IMR-90 (cell line): ENCODE data around the gene PCSK5. TPM values are rescaled to one million over a fixed set of nuclear protein-coding genes. Genes with fewer than 3 reads are reported as not detected.

Experiments
- ATAC-seq: fragments of 200-7000 bp; cut with Tn5 transposase; 2 replicates; pipeline ENCODE4 v1.9.1; 2020; ENCODE audit warnings: low read depth, mild to moderate bottlenecking, moderate library complexity
- BruUV-seq: library from RNA; stranded (reverse); fragments of 400-500 nt; replicated peaks from 2 replicates; lab custom pipeline; 2021; lab: Mats Ljungman, UMichigan
- CTCF ChIA-PET: fragments of 300-600 bp; formaldehyde crosslinking; extraction: SDS; loops from one replicate; lab custom pipeline; 2021; ENCODE audit warnings: antibody characterized with exemption; lab: Yijun Ruan, JAX
- POLR2A ChIA-PET: fragments of 300-600 bp; sonication (Branson Sonifier 250); formaldehyde crosslinking; loops from one replicate; lab custom pipeline; 2022; ENCODE audit warnings: antibody characterized with exemption; ENCODE audit not compliant: unreplicated experiment; lab: Charles Lee
- DNase-seq: peaks from one replicate; pipeline ENCODE4 v3.0.0; 2013
- H2AFZ ChIP-seq: replicated peaks from 2 replicates; pipeline ENCODE3; 2013; ENCODE audit warnings: low read length, mild to moderate bottlenecking; ENCODE audit not compliant: poor library complexity
- H2AK5ac ChIP-seq: 2 replicates; pipeline ENCODE4 v1.6.1; 2013; ENCODE audit warnings: low read depth, low read length, inconsistent platforms
- H2AK9ac ChIP-seq: replicated peaks from 2 replicates; pipeline ENCODE3; 2013; ENCODE audit warnings: mild to moderate bottlenecking, low read depth, low read length, moderate library complexity; ENCODE audit not compliant: poor library complexity
- H2BK120ac ChIP-seq: 2 replicates; pipeline ENCODE4 v1.6.1; 2013; ENCODE audit warnings: low read depth, low read length, inconsistent platforms
- H2BK15ac ChIP-seq: 3 replicates; pipeline ENCODE4 v1.6.1; 2013; ENCODE audit warnings: low read depth, low read length, inconsistent platforms
- H2BK20ac ChIP-seq: 2 replicates; pipeline ENCODE4 v1.6.1; 2013; ENCODE audit warnings: low read depth, mild to moderate bottlenecking, inconsistent platforms, low read length, moderate library complexity
- H2BK5ac ChIP-seq: 2 replicates; pipeline ENCODE4 v1.6.1; 2013; ENCODE audit warnings: mild to moderate bottlenecking, low read depth, low read length, inconsistent platforms; ENCODE audit not compliant: poor library complexity, severe bottlenecking
- H3K14ac ChIP-seq: replicated peaks from 2 replicates; pipeline ENCODE4 v1.6.1; 2013; ENCODE audit warnings: low read depth, low read length, inconsistent platforms
- H3K18ac ChIP-seq: 2 replicates; pipeline ENCODE4 v1.6.1; 2013; ENCODE audit warnings: low read depth, low read length, control low read depth
- H3K23ac ChIP-seq: 2 replicates; pipeline ENCODE4 v1.6.1; 2013; ENCODE audit warnings: low read depth, low read length, inconsistent platforms
- H3K27ac ChIP-seq: 2 replicates; pipeline ENCODE4 v1.5.1; 2013; ENCODE audit warnings: mild to moderate bottlenecking, control low read depth, low read length; ENCODE audit not compliant: insufficient read depth
- H3K27me3 ChIP-seq: 2 replicates; pipeline ENCODE4 v1.6.1; 2013; ENCODE audit warnings: low read length; ENCODE audit not compliant: control insufficient read depth, insufficient read depth
- H3K36me3 ChIP-seq: 2 replicates; pipeline ENCODE4 v1.6.1; 2013; ENCODE audit warnings: low read length, mixed read lengths; ENCODE audit not compliant: control insufficient read depth, insufficient read depth
- H3K4ac ChIP-seq: 2 replicates; pipeline ENCODE4 v1.6.1; 2013; ENCODE audit warnings: low read depth, low read length, inconsistent platforms
- H3K4me1 ChIP-seq: 2 replicates; pipeline ENCODE4 v1.6.1; 2013; ENCODE audit warnings: low read length, mixed read lengths; ENCODE audit not compliant: control insufficient read depth, insufficient read depth
- H3K4me2 ChIP-seq: 2 replicates; pipeline ENCODE4 v1.6.1; 2013; ENCODE audit warnings: low read depth, mild to moderate bottlenecking, control low read depth, low read length, moderate library complexity
- H3K4me3 ChIP-seq: 2 replicates; pipeline ENCODE4 v1.5.1; 2013; ENCODE audit warnings: low read depth, mild to moderate bottlenecking, control low read depth, low read length, moderate library complexity; ENCODE audit not compliant: insufficient read depth
- H3K56ac ChIP-seq: 2 replicates; pipeline ENCODE4 v1.6.1; 2013; ENCODE audit warnings: low read length, inconsistent platforms; ENCODE audit not compliant: insufficient read depth; ENCODE audit errors: extremely low read depth
- H3K79me1 ChIP-seq, 2 experiments: 2 replicates each; pipeline ENCODE4 v1.6.1; 2013; ENCODE audit warnings: low read length in 2 of 2, inconsistent platforms in 1 of 2, low read depth in 1 of 2
- H3K9ac ChIP-seq: 2 replicates; pipeline ENCODE4 v1.6.1; 2013; ENCODE audit warnings: low read depth, low read length, control low read depth
- H3K9me1 ChIP-seq: 2 replicates; pipeline ENCODE4 v1.6.1; 2013; ENCODE audit warnings: low read length, inconsistent platforms; ENCODE audit not compliant: insufficient read depth
- H3K9me3 ChIP-seq: 2 replicates; pipeline ENCODE4 v1.6.1; 2013; ENCODE audit warnings: low read length; ENCODE audit not compliant: control insufficient read depth, insufficient read depth
- H4K20me1 ChIP-seq: 2 replicates; pipeline ENCODE4 v1.6.1; 2013; ENCODE audit warnings: low read length, inconsistent platforms; ENCODE audit not compliant: insufficient read depth
- H4K5ac ChIP-seq: 2 replicates; pipeline ENCODE4 v1.6.1; 2013; ENCODE audit warnings: mild to moderate bottlenecking, low read depth, low read length, control low read depth
- H4K8ac ChIP-seq, 2 experiments: 2 replicates each; pipeline ENCODE4 v1.6.1; 2013; ENCODE audit warnings: low read depth in 2 of 2, low read length in 2 of 2, control low read depth in 1 of 2, inconsistent platforms in 1 of 2
- H4K91ac ChIP-seq: 2 replicates; pipeline ENCODE4 v1.6.1; 2013; ENCODE audit warnings: low read depth, low read length, inconsistent platforms; ENCODE audit not compliant: insufficient read depth
- CEBPB ChIP-seq: IDR thresholded peaks from 2 replicates; pipeline ENCODE4 v1.6.1; 2012; ENCODE audit warnings: low read depth, low read length, improper control_type of control experiment
- MAFK ChIP-seq: IDR thresholded peaks from 2 replicates; pipeline ENCODE4 v1.6.1; 2012; ENCODE audit warnings: low read depth, low read length, improper control_type of control experiment
- RFX5 ChIP-seq: IDR thresholded peaks from 2 replicates; pipeline ENCODE4 v1.8.0; 2012; ENCODE audit warnings: low read depth, mild to moderate bottlenecking, low read length, moderate library complexity
- WGBS, 2 experiments: methylation state at CpG; one replicate each; pipeline versions ENCODE4 v1.1.5 to v1.1.7; 2013; ENCODE audit warnings: missing lambda C conversion rate in 2 of 2; ENCODE audit not compliant: insufficient read length in 1 of 2; ENCODE audit errors: extremely low coverage in 2 of 2; 5-methylcytosine and 5-hydroxymethylcytosine counted together
- dilution Hi-C: fragments of 300-500 bp; cut with HindIII; formaldehyde crosslinking; loops from one replicate; pipeline ENCODE4 v1.14.3; 2018; ENCODE audit warnings: low sequenced_read_pairs; ENCODE audit not compliant: unreplicated experiment
- in situ Hi-C: fragments of 300-500 bp; cut with MboI; formaldehyde crosslinking; loops from 3 replicates; pipeline ENCODE4 v1.14.3; 2019; ENCODE audit warnings: low sequenced_read_pairs, inconsistent platforms, mixed read lengths
- intact Hi-C: fragments of 100-400 bp; cut with micrococcal nuclease; formaldehyde crosslinking; loops from 2 replicates; pipeline ENCODE4 v1.10.0; 2022
- polyA plus RNA-seq, 3 experiments: library from polyadenylated mRNA; depleted of rRNA; stranded (reverse); fragments of >200 nt; gene quantifications; 2 replicates each; pipeline ENCODE4 v1.2.3, GENCODE V29; 2012; ENCODE audit warnings: low replicate concordance in 1 of 3
- total RNA-seq: library from RNA; depleted of rRNA; stranded (reverse); fragments of >200 nt; gene quantifications from 2 replicates; pipeline ENCODE4 v1.2.3, GENCODE V29; 2012

The PCSK5 gene
- total and polyA plus RNA-seq, 2 of the 4 experiments (the other 2 are of a cell fraction), result 1.5 to 3.0 TPM

- Histone ChIP-seq H2AFZ (no peak overlapping the region), H4K91ac (no peak overlapping the region), H3K9me3 (no peaks in the 10 kb centered on the region), H4K20me1 (no peaks in the 10 kb centered on the region), H3K56ac (no peak overlapping the region), H2BK15ac (no peak overlapping the region), H3K4me2 (no peak overlapping the region), H3K18ac (no peak overlapping the region), H2AK9ac (no peak overlapping the region), H2AK5ac (no peak overlapping the region), H3K9me1 (no peaks in the 10 kb centered on the region), H3K4me3 (no peak overlapping the region), H3K4ac (no peak overlapping the region), H3K36me3 (no peaks in the 10 kb centered on the region), H3K27me3 (no peaks in the 10 kb centered on the region), H2BK120ac (no peak overlapping the region), H3K79me1 (no peaks in the 10 kb centered on the region), H3K27ac (no peak overlapping the region), H3K23ac (no peak overlapping the region), H3K9ac (no peak overlapping the region), H3K4me1 (no peaks in the 10 kb centered on the region), H2BK20ac (no peak overlapping the region), H2BK5ac (no peak overlapping the region), H4K5ac (no peak overlapping the region), H4K8ac (no peak overlapping the region), H3K14ac (no peak overlapping the region)
- in situ Hi-C loops (no loop called here), intact Hi-C loops (no loop called here), dilution Hi-C loops (no loop called here)
- POLR2A ChIA-PET, result no interaction called here
- no CpG with 5 or more reads among the region's 2 CpGs for WGBS, 2 experiments
- BruUV-seq, result no TSS peak
- CTCF ChIA-PET, result no interaction called here
- TF ChIP-seq MAFK (no peak), RFX5 (no peak), CEBPB (peak; percentile 37)
- no peak for DNase-seq
- ATAC-seq, result no peak
Observed at GRCh38 chr9:76018761-76019160, 128.3 kb downstream of the PCSK5 start.
